GM12878 (cell line): Measurements from ENCODE around the gene B3GALT6. TPM values are rescaled to one million over a fixed set of nuclear protein-coding genes. Genes with fewer than 3 reads are reported as not detected.

Experiments
- ATF3 ChIP-seq: IDR thresholded peaks from 2 replicates; pipeline ENCODE4 v1.6.1; 2011; ENCODE audit warnings: low read depth, mild to moderate bottlenecking, low read length, moderate library complexity, borderline replicate concordance; ENCODE audit errors: extremely low read depth
- BCLAF1 ChIP-seq: fragments of 450-650 bp; IDR thresholded peaks from 2 replicates; pipeline ENCODE4 v1.6.1; 2017; ENCODE audit warnings: antibody characterized with exemption, mild to moderate bottlenecking, moderate library complexity
- CREB1 ChIP-seq: IDR thresholded peaks from 2 replicates; pipeline ENCODE4 v1.6.1; 2012; ENCODE audit warnings: low read depth, mild to moderate bottlenecking, inconsistent platforms
- CREM ChIP-seq: IDR thresholded peaks from 2 replicates; pipeline ENCODE4 v1.6.1; 2014; ENCODE audit warnings: antibody characterized with exemption, low read depth
- DPF2 ChIP-seq: fragments of 450-650 bp; IDR thresholded peaks from 2 replicates; pipeline ENCODE4 v1.6.1; 2017; ENCODE audit warnings: mild to moderate bottlenecking
- HDAC2 ChIP-seq: fragments of 200-600 bp; sonication (generic); IDR thresholded peaks from 2 replicates; pipeline ENCODE4 v1.6.1; 2017
- MXI1 ChIP-seq: fragments of 150-350 bp; IDR thresholded peaks from 2 replicates; pipeline ENCODE4 v1.6.1; 2011; ENCODE audit warnings: low read depth, mild to moderate bottlenecking, inconsistent platforms, low read length, improper control_type of control experiment
- NR2C2 ChIP-seq: IDR thresholded peaks from 2 replicates; pipeline ENCODE4 v1.6.1; 2011; ENCODE audit warnings: borderline replicate concordance, low read depth; ENCODE audit not compliant: control insufficient read depth, insufficient read length
- PAX8 ChIP-seq: fragments of 450-650 bp; IDR thresholded peaks from 2 replicates; pipeline ENCODE4 v1.6.1; 2017; ENCODE audit warnings: mild to moderate bottlenecking, moderate library complexity
- POU2F2 ChIP-seq: IDR thresholded peaks from 3 replicates; pipeline ENCODE4 v1.6.1; 2011; ENCODE audit warnings: low read depth, mild to moderate bottlenecking, low read length, borderline replicate concordance
- SPI1 ChIP-seq: IDR thresholded peaks from 2 replicates; pipeline ENCODE4 v1.6.1; 2011; ENCODE audit warnings: low read depth, mild to moderate bottlenecking, low read length, moderate library complexity, borderline replicate concordance; ENCODE audit not compliant: insufficient read depth
- SRF ChIP-seq, 2 experiments: IDR thresholded peaks; 2 replicates each; pipeline ENCODE4 v1.6.1; 2011; ENCODE audit warnings: low read depth in 2 of 2, low read length in 2 of 2, mild to moderate bottlenecking in 1 of 2, moderate library complexity in 1 of 2
- YY1 ChIP-seq: IDR thresholded peaks from 2 replicates; pipeline ENCODE4 v1.6.1; 2011; ENCODE audit warnings: low read depth, mild to moderate bottlenecking, low read length
- polyA plus RNA-seq, 11 experiments: library from polyadenylated mRNA; depleted of rRNA in 4 of 11; unstranded in 6 of 11; stranded (reverse) in 5 of 11; fragments of >200 nt; fragmentation: Nextera tagmentation in 4 of 11; fragmentation: Illumina TruSeq in 1 of 11; extraction: Ambion mirVana in 4 of 11; extraction: Trizol in 1 of 11; gene quantifications; 1 replicate in 1 of 11; 2 replicates in 10 of 11; pipeline versions ENCODE4 v1.2.1 to v1.2.3, GENCODE V29; 2011 to 2016; ENCODE audit warnings: inconsistent platforms in 2 of 11, missing spikeins in 2 of 11, low read depth in 1 of 11
- total RNA-seq, 4 experiments: library from RNA; depleted of rRNA in 3 of 4; stranded (reverse); fragments of >200 nt in 3 of 4; fragmentation: Illumina TruSeq in 1 of 4; extraction: Trizol in 1 of 4; gene quantifications; 2 replicates each; pipeline versions ENCODE4 v1.2.1 to v1.2.3, GENCODE V29; 2013 to 2021
- TF ChIP-seq, protein P1 (sequence below): fragments of 450-650 bp; IDR thresholded peaks from 2 replicates; pipeline ENCODE4 v1.6.1; 2017; ENCODE audit warnings: mild to moderate bottlenecking, moderate library complexity
- TF ChIP-seq, protein P2 (sequence below): fragments of 450-650 bp; IDR thresholded peaks from 2 replicates; pipeline ENCODE4 v1.6.1; 2017; ENCODE audit warnings: low read depth, mild to moderate bottlenecking, moderate library complexity
- TF ChIP-seq, protein P3 (sequence below): IDR thresholded peaks from 2 replicates; pipeline ENCODE4 v1.6.1; 2011; ENCODE audit warnings: borderline replicate concordance, low read depth, mild to moderate bottlenecking, moderate library complexity, low read length; ENCODE audit not compliant: insufficient read depth, poor library complexity, severe bottlenecking
- TF ChIP-seq, protein P4 (sequence below), 3 experiments: IDR thresholded peaks in 2 of 3; conservative IDR thresholded peaks in 1 of 3; 2 replicates each; pipeline ENCODE4 v1.5.1; 2011; ENCODE audit warnings: low read depth in 3 of 3, low read length in 3 of 3, mild to moderate bottlenecking in 3 of 3, control low read depth in 2 of 3, moderate library complexity in 2 of 3, inconsistent platforms in 1 of 3, mixed read lengths in 1 of 3; ENCODE audit not compliant: control insufficient read depth in 2 of 3, insufficient read depth in 1 of 3; ENCODE audit errors: extremely low read depth in 1 of 3

The B3GALT6 gene
- total and polyA plus RNA-seq, 10 of the 15 experiments (the other 5 are each of a cell fraction or from before 2014, with no cell fraction given) = 0.53 to 20.8 (median 4.5) TPM

GRCh38 chr1:1250786-1251284, 18.8 kb downstream of the B3GALT6 start (continued):
- TF ChIP-seq, protein P1, sequence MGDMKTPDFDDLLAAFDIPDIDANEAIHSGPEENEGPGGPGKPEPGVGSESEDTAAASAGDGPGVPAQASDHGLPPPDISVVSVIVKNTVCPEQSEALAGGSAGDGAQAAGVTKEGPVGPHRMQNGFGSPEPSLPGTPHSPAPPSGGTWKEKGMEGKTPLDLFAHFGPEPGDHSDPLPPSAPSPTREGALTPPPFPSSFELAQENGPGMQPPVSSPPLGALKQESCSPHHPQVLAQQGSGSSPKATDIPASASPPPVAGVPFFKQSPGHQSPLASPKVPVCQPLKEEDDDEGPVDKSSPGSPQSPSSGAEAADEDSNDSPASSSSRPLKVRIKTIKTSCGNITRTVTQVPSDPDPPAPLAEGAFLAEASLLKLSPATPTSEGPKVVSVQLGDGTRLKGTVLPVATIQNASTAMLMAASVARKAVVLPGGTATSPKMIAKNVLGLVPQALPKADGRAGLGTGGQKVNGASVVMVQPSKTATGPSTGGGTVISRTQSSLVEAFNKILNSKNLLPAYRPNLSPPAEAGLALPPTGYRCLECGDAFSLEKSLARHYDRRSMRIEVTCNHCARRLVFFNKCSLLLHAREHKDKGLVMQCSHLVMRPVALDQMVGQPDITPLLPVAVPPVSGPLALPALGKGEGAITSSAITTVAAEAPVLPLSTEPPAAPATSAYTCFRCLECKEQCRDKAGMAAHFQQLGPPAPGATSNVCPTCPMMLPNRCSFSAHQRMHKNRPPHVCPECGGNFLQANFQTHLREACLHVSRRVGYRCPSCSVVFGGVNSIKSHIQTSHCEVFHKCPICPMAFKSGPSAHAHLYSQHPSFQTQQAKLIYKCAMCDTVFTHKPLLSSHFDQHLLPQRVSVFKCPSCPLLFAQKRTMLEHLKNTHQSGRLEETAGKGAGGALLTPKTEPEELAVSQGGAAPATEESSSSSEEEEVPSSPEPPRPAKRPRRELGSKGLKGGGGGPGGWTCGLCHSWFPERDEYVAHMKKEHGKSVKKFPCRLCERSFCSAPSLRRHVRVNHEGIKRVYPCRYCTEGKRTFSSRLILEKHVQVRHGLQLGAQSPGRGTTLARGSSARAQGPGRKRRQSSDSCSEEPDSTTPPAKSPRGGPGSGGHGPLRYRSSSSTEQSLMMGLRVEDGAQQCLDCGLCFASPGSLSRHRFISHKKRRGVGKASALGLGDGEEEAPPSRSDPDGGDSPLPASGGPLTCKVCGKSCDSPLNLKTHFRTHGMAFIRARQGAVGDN = peak; percentile 97
- TF ChIP-seq PAX8 (no peak), CREB1 (no peak), YY1 (no peak), BCLAF1 (no peak), NR2C2 (no peak), POU2F2 (no peak), SRF (IDR thresholded peaks at IDR 0.05; ENCODE audit: low read depth in 2 of 2, low read length in 2 of 2) (no peak), MXI1 (peak; percentile 89), SPI1 (no peak), DPF2 (no peak), ATF3 (peak; percentile 49; the same call in 1 of the 2 replicates), CREM (peak; percentile 34; the same call in 1 of the 2 replicates), HDAC2 (no peak)
- TF ChIP-seq, protein P2, sequence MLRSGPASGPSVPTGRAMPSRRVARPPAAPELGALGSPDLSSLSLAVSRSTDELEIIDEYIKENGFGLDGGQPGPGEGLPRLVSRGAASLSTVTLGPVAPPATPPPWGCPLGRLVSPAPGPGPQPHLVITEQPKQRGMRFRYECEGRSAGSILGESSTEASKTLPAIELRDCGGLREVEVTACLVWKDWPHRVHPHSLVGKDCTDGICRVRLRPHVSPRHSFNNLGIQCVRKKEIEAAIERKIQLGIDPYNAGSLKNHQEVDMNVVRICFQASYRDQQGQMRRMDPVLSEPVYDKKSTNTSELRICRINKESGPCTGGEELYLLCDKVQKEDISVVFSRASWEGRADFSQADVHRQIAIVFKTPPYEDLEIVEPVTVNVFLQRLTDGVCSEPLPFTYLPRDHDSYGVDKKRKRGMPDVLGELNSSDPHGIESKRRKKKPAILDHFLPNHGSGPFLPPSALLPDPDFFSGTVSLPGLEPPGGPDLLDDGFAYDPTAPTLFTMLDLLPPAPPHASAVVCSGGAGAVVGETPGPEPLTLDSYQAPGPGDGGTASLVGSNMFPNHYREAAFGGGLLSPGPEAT = peak; percentile 76
- TF ChIP-seq, protein P3, sequence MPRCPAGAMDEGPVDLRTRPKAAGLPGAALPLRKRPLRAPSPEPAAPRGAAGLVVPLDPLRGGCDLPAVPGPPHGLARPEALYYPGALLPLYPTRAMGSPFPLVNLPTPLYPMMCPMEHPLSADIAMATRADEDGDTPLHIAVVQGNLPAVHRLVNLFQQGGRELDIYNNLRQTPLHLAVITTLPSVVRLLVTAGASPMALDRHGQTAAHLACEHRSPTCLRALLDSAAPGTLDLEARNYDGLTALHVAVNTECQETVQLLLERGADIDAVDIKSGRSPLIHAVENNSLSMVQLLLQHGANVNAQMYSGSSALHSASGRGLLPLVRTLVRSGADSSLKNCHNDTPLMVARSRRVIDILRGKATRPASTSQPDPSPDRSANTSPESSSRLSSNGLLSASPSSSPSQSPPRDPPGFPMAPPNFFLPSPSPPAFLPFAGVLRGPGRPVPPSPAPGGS = no peak
- TF ChIP-seq, protein P4, sequence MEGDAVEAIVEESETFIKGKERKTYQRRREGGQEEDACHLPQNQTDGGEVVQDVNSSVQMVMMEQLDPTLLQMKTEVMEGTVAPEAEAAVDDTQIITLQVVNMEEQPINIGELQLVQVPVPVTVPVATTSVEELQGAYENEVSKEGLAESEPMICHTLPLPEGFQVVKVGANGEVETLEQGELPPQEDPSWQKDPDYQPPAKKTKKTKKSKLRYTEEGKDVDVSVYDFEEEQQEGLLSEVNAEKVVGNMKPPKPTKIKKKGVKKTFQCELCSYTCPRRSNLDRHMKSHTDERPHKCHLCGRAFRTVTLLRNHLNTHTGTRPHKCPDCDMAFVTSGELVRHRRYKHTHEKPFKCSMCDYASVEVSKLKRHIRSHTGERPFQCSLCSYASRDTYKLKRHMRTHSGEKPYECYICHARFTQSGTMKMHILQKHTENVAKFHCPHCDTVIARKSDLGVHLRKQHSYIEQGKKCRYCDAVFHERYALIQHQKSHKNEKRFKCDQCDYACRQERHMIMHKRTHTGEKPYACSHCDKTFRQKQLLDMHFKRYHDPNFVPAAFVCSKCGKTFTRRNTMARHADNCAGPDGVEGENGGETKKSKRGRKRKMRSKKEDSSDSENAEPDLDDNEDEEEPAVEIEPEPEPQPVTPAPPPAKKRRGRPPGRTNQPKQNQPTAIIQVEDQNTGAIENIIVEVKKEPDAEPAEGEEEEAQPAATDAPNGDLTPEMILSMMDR (IDR thresholded peaks at IDR 0.05 in 2 of 3, conservative IDR thresholded peaks at IDR 0.05 in 1 of 3; ENCODE audit: control insufficient read depth in 2 of 3, extremely low read depth in 1 of 3, insufficient read depth in 1 of 3, low read depth in 3 of 3, low read length in 3 of 3) = 0 out of 6 replicates have a peak, but pooled peaks of 1 of the 3 experiments have one; percentile 5
